RPMI8226 (cell line): Measurements from ENCODE around the gene LRRC70.
"Not testable (repeated sequence)": the region's sequence is repeated elsewhere in the genome, so short reads cannot be mapped to it uniquely, and the experiment has no call there.

ENCODE experiments used
- DNase-seq: peaks from one replicate; pipeline ENCODE4 v3.0.0-alpha.2; 2015

LRRC70 gene, protein sequence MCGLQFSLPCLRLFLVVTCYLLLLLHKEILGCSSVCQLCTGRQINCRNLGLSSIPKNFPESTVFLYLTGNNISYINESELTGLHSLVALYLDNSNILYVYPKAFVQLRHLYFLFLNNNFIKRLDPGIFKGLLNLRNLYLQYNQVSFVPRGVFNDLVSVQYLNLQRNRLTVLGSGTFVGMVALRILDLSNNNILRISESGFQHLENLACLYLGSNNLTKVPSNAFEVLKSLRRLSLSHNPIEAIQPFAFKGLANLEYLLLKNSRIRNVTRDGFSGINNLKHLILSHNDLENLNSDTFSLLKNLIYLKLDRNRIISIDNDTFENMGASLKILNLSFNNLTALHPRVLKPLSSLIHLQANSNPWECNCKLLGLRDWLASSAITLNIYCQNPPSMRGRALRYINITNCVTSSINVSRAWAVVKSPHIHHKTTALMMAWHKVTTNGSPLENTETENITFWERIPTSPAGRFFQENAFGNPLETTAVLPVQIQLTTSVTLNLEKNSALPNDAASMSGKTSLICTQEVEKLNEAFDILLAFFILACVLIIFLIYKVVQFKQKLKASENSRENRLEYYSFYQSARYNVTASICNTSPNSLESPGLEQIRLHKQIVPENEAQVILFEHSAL

DNA sequence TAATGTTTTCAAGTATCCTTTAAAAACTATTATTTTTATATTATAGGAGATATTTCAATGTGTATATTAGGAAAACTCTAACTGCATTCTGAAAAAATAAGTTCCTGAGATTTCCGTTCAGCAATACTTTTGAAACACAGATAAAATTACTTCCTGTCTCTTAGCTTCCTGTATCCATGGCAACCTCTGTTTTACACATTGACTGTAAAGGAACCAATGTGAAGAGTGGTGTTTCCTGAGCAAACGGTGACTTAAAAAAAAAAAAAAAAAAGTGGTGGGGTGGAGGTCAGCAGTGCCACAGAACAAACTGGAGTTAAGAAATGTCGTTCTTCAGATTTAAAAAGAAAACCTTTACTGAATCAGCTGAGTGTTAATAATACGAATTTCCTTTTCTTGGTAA is at the start of gene LRRC70:
LRRC70 (plus strand) TSS at position 280 of the 400 bp plus-strand sequence. CDS start 620 bp downstream, outside the sequence.
- DNase-seq: no peak

DNA sequence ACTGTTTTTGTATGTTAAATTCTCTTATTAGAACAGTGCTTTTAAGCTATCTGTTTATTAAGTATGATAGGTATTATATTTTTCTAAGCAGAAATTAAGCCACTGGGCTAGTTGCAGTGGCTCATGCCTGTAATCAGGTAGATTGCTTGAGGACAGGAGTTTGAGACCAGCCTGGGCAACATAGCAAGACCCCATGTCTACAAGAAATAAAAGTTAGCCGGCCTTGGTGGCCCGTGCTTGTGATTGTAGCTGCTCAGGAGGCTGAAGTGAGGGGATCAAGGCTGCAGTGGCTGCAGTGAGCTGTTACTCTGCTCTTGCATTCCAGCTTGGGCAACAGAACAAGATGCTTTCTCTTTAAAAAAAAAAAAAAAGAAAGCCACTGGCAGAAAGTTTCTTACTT is 45.0 kb upstream of the LRRC70 start:
- DNase-seq: no peak

DNA sequence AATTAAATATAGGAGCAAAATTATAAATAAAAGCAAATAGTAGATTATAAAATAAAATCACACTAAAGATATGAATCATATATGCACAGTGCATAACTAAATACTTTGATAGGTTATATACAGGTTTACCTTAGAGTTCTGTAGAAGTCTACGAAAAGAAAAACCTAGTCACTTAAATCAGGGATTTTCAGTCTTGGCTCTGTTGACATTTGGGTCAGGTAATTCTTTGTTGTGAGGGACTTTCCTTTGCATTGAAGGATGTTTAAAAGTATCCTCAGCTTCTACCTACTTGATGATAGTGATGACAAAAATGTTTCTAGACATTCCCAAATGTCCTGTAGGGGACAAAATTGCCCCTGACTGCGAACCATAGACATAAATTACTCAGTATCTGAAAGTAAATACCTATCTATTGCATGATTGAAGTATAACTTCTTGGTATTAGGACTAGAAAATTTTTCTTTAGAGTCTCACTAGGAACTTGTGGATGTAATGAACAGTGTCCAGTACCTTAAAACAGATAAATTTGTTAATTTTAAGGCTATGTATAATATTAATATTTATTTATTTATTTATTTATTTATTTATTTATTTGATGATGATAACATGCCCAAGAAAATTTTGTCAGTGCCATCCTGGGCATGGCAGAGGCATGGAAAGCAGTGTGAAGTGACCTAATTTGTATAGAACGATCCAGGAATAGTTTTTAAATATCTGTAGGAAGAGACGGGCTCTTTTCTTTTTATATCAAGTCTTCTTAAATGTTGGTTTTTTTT is 44.0 kb upstream of the LRRC70 start:
- DNase-seq: no peak

DNA sequence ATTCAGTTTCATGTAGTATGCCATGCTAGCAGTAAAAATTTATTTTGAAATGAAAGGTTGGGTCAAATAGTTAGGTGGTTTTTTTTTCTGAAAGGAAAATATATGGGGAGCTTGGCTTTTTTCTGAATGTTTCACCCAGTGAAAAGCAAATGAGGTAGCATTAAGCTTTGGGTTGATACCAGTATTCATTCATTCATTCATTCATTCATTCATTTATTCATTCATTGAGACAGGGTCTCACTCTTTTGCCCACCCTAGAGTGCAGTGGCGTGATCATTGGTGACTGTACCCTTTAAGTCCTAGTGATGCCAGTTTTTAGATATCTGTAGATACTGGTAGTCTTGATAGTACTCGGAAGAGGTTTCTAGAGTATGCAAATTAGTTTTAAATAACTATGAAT is 42.4 kb upstream of the LRRC70 start:
- DNase-seq: no peak

DNA sequence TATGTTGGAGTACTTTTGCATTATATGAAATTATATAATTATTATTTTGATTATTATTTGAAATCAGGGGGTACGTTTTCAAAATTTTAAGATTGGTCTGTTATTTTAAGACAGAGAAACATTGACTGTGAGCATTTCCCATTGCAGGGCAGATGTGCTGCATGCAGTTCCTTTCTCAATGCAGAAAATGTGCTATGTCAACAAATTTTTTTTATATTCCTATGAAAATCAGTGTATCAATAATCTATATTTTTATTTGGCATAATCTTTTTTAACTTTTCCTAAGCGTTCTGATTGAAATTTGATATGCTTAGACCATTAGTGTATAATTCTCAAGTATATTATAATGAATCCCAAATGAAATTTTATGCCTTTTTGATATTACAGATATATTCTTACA is 41.8 kb upstream of the LRRC70 start:
- no peak for DNase-seq

DNA sequence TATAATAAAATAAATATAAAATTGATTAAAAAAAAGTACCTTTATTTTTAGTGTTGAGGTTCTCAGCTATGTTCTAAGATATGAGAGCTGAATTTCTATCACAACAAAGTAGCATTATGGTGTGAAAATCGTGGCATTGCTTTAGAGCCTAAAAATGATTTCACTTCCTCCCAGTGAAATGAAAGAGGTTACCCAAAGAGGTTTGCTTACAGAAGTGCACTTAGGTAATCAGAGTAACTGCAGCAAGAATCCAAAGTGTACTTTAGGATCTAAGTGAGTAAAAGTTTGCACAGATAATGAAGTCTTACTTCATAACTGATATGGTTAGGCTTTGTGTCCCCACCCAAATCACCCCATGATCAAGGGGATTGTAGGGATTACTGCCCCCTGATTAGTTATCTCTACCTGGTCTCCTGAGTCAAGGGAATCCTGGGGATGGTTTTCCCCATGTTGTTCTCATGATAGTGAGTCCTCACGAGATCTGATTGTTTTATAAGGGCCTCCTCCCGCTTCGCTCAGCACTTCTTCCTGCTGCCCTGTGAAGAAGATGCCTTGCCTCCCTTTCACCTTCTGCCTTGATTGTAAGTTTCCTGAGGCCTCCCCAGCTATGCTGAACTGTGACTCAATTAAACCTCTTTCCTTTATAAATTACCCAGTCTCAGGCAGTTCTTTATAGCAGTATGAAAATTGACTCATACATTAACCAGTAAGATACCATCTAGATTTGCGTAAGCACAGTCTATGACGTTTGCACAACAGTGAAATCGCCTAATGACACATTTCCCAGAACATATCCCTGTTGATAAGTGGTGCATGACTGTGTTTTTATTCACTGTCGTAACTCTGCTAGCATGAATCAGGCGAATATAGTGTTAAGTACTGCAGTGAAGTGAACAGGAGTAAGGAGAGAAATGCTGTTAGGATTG is 40.3 kb upstream of the LRRC70 start:
- DNase-seq: peak; percentile 8

DNA sequence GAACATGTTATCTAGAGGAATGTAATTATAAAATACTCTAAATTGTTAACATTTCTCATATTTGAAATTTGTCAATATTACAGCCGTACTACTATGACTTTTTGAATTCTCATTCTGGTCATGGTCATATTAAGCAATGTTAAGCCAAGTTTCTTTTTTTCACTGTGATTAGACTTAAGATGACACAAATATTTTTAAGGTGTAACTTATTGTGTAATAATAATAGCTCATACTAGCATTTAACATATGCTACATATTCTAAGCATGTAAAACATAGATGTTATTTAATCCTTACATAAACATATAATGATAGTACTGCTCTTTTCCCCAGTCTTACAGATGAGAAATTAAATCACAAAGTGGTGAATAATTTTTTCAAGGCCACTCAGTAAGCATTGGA is 35.9 kb upstream of the LRRC70 start:
- DNase-seq: no peak

DNA sequence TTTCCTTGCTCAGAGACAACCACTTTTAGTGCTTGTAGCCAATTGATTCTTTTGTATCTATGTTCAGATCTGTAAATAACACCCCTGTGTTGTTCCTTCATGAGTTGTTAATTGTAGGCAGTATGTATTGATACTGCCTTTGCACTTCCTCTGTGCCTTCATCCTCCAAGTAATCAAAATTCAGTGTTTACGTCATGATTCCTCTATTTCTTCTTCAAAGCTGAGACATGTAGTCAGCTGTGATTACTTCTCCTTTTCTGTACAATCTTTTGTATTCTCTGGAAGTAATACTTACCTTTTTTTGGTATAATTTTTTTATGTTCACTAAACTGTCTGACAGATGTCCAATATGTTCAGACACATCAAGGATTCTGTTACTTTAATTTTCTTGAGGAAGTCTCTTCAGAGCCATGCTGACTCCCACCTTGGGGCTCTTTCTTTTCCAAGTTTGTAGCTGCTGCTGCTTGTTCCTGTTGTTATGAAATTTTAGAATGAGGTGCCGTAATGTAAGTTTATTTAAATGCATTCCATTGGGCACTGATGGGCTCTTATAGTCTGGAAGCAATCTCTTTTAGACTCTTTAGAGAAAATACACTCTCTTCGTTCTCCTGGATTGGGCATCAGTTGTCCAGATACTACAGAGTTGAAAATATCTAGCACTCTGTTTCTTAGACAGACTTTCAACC is 30.5 kb upstream of the LRRC70 start:
- no peak for DNase-seq

DNA sequence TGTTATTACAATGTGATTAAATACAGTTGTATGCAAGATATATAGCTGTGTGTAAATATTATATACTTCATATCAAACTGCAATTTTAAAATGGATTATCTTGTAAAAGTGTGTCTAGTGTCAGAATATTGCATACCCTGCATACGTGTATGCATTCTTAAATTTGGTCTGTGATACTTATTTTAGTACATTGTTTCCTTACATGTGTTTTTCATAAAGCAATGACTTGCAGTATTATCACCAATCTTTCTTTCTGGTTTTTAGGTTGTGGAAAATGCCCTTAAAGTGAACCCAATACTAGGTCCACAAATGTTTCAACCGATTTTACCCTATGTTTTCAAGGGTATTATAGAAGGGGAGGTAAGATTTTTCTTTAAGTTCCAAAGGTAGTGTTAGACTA is 28.5 kb upstream of the LRRC70 start:
- no peak for DNase-seq

DNA sequence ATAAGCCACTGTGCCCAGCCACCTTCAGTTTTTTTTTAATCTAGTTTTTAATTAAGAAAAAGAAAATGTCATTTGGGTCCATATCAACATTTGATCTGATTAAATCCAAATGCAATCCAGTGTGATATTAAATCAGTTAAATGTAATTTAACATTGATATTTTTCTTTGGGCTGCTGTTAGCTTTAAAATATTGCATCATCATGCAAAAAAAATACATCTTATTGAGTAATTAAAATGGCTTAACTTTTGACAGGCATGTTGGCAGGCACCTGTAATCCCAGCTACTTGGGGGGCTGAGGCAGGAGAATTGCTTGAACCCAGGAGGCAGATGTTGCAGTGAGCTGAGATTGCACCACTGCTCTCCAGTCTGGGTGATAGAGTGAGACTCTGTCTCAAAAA is 22.7 kb upstream of the LRRC70 start:
- no peak for DNase-seq

DNA sequence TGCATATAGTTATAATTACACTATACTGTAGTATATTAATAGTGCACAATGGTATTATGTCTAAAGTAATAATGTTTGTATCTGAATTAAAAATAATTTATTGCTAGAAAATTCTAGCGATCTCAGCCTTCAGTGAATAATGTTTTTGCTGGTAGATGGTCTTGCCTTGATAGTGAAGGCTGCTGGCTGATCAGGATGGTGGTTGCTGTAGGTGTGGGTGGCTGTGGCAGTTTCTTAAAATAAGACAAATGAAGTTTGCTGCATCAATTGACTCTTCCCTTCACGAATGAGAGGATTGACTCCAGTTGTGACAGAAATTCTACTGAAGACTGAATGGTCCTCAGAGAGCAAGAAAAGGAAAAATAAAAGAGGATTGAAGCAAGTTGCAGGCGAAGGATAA is 19.7 kb upstream of the LRRC70 start:
- DNase-seq: no peak

DNA sequence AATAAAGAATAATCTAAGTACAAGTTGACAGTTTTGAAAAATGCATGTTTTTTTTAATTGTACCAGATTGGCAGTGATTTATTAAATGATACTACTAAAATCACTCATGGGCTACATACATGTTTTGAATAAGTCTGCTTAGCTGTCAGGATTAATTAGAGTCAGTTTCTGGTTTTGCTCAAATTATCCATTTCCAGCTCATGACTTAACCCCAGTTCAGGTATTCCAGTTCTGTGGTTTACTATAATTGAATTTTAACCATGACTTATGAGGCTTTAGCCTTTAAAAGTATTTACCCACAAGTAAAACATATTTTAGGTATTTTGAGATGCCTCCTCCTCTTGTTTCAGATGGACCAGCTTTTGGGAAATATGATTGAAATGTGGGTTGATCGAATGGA is 17.8 kb upstream of the LRRC70 start:
- no peak for DNase-seq

DNA sequence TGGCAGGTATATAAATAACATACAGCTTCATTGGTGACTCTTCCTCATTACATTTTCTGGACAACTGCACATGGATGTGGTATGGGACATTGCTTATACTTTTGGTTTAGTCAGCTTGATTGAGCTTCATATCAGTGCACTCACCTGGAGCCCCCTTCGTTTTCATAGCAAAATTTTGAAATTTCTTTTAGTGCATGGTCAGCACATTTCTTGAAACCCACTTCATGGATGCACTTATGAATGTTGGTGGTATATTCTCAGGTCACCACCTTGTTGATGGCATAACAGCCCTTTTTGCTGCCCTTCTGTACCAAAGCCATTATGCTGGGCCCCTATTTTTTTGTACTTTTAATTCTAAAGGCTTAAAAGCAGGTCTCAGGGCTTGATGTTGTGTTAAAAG is 16.7 kb upstream of the LRRC70 start:
- no peak for DNase-seq

DNA sequence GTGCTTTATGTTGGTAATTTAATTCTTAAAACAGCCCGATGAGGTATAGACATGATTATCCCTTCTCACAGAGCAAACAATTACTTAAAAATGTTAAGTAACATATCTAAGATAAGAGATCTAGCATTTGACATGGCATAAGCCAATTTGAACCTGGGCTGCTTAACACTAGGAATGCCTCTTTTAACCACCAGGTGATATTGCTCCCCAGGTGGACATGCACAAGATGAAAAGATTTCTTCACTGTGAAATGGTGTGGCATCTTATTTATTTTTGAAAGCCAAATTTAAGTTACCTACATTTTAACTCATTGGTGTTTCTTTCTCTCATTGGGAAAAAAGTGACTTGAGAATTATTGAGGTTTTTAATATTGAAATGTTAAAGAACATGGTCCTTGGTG is 15.8 kb upstream of the LRRC70 start:
- no peak for DNase-seq

DNA sequence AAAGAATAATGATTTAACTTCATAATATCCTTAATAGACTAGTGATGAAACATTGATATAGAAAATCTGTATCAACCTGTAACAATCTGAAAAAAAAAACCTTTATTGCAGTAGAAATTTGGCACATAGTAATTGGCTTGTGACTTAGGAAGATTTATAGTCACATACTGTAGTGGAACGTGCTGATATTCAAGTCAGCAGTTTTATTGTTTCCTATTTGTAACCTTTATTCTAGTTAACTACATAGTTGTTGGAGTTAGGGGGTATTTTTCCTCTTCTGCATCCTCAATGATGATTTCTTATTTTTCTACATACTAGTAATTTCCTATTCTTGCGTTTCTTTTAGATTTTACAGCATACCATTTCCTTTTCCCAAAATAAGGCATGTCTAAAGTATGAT is 14.5 kb upstream of the LRRC70 start:
- no peak for DNase-seq

DNA sequence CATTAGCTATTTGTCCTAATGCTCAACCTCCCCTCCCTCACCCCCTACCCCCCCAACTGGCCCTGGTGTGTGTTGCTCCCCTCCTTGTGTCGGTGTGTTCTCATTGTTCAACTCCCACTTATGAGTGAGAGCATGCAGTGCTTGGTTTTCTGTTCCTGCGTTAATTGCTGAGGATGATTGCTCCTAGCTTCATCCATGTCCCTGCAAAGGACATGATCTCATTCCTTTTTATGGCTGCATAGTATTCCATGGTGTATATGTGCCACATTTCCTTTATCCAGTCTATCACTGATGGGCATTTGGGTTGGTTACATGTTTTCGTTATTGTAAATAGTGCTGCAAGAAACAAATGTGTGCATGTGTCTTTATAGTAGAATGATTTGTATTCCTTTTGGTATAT is 12.9 kb upstream of the LRRC70 start:
- not testable (repeated sequence) for DNase-seq

DNA sequence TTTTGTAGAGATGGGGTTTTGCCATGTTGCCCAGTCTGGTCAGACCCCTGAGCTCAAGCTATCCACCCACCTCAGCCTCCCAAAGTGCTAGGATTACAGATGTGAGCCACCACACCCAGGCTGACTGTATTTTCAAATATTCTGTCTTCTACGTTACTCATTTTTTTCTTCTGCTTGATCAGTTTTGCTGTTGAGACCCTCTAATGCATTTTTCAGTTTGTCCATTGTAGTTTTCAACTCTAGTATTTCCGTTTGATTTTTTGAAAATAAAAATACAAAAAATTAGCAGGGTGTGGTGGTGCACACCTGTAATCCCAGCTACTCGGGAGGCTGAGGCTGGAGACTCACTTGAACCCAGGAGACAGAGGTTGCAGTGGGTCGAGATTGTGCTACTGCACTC is 10.5 kb upstream of the LRRC70 start:
- DNase-seq: no peak

DNA sequence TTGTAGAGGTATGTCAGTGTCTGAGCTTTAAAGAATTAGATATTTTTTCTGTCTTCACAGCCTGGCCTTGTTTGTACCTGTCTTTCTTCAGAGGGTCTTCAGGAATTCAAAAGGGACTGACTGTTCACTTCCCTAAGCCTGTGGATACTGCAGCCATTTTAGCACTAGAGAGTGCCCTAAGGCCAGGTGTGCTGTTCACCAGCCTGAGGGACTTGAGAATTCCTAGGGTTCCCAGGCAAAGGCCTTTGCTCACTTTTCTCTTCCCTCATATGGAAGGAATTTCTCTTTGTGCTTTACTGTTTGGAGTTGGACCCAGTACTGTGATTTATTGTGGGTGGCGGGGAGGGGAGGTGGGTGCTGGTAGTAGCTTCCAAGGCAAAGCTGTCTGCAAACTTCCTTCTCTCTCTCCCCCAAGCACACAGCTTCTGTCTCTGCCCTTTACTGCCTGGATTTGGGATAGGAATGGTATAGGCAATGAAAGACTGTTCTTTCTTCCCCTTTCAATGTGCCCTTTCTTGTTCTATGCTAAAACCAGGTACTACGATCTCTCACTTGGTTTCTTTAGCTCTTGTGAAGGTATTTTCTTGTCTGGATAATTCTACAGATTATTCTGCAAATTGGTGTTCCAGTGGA is 9.7 kb upstream of the LRRC70 start:
- no peak for DNase-seq

DNA sequence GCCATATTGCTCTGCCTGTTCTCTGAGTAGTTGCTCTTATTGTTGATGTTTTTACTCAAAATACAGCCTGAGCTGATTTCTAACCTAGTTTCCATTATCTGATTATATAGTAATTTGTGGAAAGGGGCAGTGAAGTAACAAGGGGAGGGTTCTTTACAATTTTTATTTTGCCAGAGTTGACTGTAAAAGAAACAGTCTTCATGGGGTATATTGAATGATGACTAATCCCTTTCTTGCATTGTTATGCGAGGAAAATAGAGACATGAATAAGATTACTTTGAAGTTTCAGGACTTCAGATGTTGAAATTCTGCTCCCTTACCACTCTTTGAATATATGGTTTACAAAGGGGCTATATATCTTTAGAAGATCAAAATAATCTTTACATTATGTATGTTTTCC is 9.1 kb upstream of the LRRC70 start:
- DNase-seq: no peak

DNA sequence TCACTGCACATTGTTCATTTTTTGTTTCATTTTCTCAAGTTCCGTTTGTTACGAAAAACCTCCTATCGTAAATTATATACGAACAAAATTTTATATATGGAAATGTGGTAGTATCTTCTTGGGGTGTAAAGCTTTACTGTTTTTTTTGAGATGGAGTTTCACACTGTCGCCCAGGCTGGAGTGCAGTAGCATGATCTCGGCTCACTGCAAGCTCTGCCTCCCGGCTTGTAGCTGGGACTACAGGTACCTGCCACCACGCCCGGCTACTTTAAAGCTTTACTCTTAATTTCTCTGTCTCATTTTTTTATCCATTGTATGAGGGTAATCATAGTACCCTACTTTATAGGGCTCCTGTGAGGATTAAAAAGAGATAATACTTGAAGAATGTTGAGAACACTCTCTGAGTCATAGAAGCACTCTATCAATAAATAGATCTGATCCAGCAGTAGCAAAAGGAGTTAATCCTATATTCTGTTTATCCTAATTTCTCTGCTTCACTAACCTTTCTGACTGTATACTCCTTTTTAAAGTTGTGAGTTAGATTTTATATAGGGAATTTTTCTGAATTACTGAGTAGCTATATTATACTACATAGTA is 5.6 kb upstream of the LRRC70 start:
- DNase-seq: no peak

DNA sequence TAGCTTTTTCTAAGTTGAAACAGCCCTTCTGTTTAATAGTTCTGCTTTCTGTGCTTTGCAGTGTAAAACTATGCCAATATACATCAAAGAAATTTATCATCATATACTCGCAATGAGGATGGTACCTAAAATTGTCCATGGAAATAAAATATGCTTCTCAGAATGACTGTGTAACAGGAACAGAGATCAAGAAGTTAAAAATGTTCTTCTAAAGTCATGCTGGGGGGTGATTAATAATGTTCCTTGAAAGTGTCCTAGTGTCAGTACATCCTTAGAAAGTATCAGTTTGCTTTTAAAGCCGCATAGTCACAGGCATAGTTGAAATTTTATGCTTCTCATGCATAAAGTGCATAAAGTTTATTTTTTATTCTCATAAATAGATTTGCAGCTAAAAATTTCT is 4.0 kb upstream of the LRRC70 start:
- DNase-seq: no peak
